HG02840 (cell line): ENCODE measurements around the gene NFAT5.
"Not testable (repeated sequence)": the region's sequence is repeated elsewhere in the genome, so short reads cannot be mapped to it uniquely, and the experiment has no call there.

Experiments used
- ATAC-seq: cut with Tn5 transposase; IDR thresholded peaks from one replicate; pipeline ENCODE4 v1.9.1; 2021; ENCODE audit warnings: mild to moderate bottlenecking, moderate library complexity, moderate number of reproducible peaks; ENCODE audit not compliant: unreplicated experiment, low FRiP score

Gene NFAT5

DNA sequence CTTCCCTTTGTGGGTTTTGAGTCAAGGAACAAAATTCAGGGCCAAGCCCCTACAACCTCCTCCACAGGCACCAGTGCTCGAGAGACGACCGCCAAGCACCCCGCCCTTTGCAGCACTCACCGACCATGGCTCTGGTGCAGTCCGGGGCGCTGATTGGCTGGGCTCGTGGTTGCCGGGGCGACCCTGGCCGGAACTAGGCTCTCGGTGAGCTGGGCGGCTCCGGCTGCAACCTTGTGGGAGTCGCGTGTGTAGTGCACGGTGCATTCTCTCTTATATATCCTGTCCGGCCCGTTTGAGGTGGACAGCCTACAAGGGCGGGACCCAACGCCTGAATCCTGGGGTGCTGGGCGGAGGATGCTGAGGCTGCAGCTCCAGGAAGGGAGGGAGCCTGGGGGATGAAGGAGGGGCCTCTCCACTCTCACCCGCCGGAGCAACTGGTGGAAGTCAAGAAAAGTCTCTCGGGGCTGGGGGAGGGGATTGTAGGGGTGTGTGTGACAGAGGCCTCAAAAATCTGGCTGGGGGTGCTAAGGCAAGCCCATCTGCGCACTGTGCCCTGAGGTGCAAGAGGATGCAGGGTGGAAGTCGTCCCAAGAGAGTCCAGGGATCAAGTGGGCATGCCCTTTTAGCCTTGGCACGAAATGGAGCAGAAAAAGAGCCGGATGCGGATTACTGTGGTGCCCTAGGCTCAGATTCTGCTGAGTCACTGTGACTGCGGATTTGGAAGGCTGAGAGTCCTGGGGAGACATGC lies 160.7 kb downstream of the NFAT5 start, which contains the start of gene NQO1:
TSS of gene NQO1 (minus strand) at position 248 of the 748 bp plus-strand sequence. CDS start at position 127, 121 bp downstream.
- ATAC-seq = peak; percentile 98

- ATAC-seq = no peak
Measured at GRCh38 chr16:69727916-69728270, 162.1 kb downstream of the NFAT5 start.

GRCh38 chr16:69729030-69729429 lies 163.3 kb downstream of the NFAT5 start:
- ATAC-seq = not testable (repeated sequence)

DNA sequence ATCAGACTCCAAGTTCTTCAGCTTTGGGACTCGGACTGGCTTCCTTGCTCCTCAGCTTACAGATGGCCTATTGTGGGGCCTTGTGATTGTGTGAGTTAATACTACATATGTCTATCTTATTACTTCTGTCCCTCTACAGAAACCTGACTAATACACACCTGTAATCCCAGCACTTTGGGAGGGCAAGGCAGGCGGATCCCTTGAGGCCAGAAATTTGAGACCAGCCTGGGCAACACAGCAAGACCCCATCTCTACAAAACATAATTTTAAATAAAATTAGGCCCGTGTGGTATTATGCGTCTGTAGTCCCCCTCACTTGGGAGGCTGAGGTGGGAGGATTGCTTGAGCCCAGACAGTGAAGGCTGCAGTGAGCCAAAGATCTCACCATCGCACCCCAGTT lies 165.5 kb downstream of the NFAT5 start:
- not testable (repeated sequence) for ATAC-seq

- no peak for ATAC-seq
Measured at GRCh38 chr16:69732101-69732500, 166.3 kb downstream of the NFAT5 start.

GRCh38 chr16:69741519-69741918 lies 175.8 kb downstream of the NFAT5 start:
- no peak for ATAC-seq

DNA sequence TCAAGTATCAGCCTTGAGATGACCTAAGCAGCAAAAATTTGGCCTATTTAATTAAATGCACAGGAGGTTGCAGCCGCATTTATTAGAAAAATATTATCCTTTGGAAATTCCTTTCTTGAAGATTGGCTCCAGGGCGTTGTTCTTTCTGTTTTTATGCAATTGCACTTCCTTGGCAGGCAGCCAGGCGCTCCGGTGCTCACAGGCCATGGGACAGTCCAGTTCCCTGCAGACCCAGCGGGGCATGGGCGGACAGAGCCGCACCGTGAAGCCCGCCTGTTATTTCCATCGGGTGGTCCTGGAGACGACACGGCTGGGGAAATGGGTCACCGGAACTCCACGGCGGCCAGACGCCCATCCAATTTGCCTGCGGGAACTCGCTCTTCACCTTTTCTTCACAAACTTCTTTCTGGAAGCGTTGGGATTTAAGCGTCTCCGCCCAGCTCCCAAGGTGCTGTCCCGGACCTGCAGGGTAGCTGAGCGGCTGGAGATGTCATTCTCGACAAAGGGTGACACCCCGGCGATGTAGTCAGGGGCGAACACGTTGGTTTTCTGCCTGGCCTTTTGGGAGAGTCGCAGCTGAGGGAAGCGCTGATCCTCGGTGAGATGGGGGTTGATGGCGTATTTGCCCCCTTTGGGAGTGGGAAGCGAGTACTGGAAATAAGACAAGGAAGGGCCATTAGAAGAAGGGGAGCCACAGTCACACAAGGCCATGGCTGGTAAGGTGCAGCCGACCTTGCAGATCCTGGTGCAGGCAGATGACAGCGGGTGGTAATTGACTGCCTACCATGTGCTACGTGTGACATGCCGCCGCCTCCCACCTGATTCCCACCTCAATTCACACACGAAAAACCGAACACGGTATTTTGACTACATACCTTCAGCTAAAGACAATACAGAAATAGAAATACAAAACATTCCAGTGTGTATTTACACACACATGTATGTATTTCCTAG lies 176.5 kb downstream of the NFAT5 start:
- ATAC-seq = no peak

- ATAC-seq = no peak
Measured at GRCh38 chr16:69744363-69745231, 178.8 kb downstream of the NFAT5 start.

- no peak for ATAC-seq
Measured at GRCh38 chr16:69745232-69745612, 179.5 kb downstream of the NFAT5 start.

- no peak for ATAC-seq
Measured at GRCh38 chr16:69745959-69746358, 180.2 kb downstream of the NFAT5 start.

DNA sequence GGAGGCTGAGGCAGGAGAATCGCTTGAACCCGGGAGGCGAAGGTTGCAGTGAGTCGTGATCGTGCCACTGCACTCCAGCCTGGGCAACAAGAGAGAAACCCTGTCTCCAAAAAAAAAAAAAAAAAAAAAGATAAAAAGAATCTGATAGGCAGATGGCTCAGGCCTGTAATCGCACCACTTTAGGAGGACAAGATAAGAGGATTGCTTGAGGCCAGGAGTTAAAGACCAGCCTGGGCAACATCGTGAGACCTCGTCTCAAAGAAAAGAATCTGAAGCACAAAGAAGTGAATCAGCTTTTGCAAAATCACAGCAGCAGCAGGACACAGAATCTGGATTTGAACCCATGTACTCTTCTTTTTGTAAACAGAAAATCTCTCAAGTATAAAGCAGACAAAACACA lies 181.3 kb downstream of the NFAT5 start:
- ATAC-seq = no peak

GRCh38 chr16:69748694-69749345 lies 183.1 kb downstream of the NFAT5 start:
- ATAC-seq = no peak

DNA sequence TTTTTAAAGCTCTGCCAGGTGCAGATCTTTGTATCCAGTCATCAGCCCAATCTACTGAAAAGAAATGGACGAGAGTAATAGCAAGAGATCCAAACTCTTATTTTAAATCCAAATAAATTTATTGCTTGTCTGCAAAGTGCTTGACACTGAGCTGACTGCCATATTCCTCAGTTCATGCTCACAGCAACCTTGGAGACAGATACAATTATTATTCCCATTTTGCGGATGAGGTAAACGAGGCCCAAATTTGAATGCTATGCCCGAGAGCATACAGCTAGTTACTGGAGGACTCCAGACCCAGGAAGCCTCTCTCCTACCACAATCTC lies 188.3 kb downstream of the NFAT5 start:
- no peak for ATAC-seq
